BJ (cell line): ENCODE measurements around the gene ATP10A. TPM values are rescaled to one million over a fixed set of nuclear protein-coding genes. Genes with fewer than 3 reads are reported as not detected.

Source experiments
- CTCF ChIA-PET: fragments of 350-600 bp; formaldehyde crosslinking; extraction: SDS; loops from one replicate; lab custom pipeline; 2021; ENCODE audit warnings: antibody characterized with exemption, inconsistent platforms; lab: Yijun Ruan, JAX
- POLR2A ChIA-PET: fragments of 300-600 bp; sonication (Branson Sonifier 250); formaldehyde crosslinking; extraction: SDS; loops from one replicate; lab custom pipeline; 2021; ENCODE audit warnings: antibody characterized with exemption; lab: Charles Lee
- DNase-seq: peaks from one replicate; pipeline ENCODE4 v3.0.0-alpha.2; 2011; ENCODE audit warnings: low read depth
- H3K27me3 ChIP-seq: 2 replicates; pipeline ENCODE4 v1.6.0; 2011; ENCODE audit warnings: low read length; ENCODE audit not compliant: control insufficient read depth, insufficient read depth
- H3K36me3 ChIP-seq: 2 replicates; pipeline ENCODE4 v1.5.1; 2011; ENCODE audit warnings: low read length; ENCODE audit not compliant: control insufficient read depth, insufficient read depth
- H3K4me3 ChIP-seq: 2 replicates; pipeline ENCODE4 v1.5.1; 2011; ENCODE audit warnings: low read depth, mild to moderate bottlenecking, control low read depth, low read length
- polyA plus RNA-seq: library from polyadenylated mRNA; depleted of rRNA; stranded (reverse); fragments of >200 nt; gene quantifications from 2 replicates; pipeline ENCODE4 v1.2.3, GENCODE V29; 2011
- TF ChIP-seq, protein P1 (sequence below): IDR thresholded peaks from 2 replicates; pipeline ENCODE4 v1.5.1; 2011; ENCODE audit warnings: low read depth, mild to moderate bottlenecking, control low read depth, inconsistent platforms, low read length, moderate library complexity; ENCODE audit not compliant: insufficient read depth

The ATP10A gene
- polyA plus RNA-seq, 1 experiment: 28.0 TPM

DNA sequence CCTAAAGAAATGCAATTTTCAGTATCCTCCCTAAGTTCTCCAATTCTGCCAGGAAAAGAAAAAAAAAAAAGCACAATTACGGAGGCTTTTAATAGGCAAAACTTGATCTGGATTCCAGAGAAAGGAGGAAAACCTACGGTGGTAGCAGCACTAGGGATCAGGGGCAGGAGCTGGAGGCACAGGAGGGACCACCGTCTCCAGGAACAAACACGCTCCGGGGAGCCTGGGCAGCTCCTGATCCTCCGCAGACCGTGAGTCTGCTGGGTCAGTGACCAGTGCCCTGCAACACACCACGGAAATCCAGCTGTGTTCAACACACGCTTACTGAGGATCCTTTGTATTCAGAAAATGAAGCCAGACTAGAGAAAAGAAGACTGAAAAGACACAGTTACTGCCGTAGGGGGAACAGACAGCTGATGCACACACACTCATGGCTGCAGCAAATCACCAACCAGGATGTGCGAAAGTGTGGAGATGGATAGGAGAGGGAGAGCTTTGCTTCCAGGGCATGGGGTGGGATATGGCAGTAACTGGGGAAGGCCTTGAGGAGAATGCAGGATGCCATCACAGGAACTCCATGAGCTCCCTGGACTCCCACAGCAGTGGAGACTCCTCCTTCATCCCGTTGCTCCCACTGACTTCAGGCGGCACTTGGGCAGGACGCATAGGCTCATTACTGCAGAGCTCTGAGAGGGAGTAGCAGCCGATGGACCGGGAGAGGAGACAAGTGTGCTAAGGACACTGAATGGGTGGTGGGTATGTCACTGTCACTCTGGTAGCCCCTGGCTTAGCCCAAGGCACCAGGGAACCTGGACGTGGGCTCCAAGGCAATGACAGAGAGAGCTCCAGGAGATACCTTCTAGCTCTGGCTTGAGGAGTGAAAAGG, 167.0 kb downstream of the ATP10A start:
- H3K27me3 ChIP-seq: no peaks in the 10 kb centered on the region
- no peak overlapping the region for H3K4me3 ChIP-seq
- TF ChIP-seq, protein P1, sequence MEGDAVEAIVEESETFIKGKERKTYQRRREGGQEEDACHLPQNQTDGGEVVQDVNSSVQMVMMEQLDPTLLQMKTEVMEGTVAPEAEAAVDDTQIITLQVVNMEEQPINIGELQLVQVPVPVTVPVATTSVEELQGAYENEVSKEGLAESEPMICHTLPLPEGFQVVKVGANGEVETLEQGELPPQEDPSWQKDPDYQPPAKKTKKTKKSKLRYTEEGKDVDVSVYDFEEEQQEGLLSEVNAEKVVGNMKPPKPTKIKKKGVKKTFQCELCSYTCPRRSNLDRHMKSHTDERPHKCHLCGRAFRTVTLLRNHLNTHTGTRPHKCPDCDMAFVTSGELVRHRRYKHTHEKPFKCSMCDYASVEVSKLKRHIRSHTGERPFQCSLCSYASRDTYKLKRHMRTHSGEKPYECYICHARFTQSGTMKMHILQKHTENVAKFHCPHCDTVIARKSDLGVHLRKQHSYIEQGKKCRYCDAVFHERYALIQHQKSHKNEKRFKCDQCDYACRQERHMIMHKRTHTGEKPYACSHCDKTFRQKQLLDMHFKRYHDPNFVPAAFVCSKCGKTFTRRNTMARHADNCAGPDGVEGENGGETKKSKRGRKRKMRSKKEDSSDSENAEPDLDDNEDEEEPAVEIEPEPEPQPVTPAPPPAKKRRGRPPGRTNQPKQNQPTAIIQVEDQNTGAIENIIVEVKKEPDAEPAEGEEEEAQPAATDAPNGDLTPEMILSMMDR: no peak
- POLR2A ChIA-PET: no interaction called here
- CTCF ChIA-PET: interaction anchor here (1.6 to 2.6 kb wide), 3 partner anchors 14 to 242 kb away, joined by 4 to 17 read pairs (median 7); no protein-coding TSS in a partner anchor
- peaks cover 10% of the 10 kb centered on the region for H3K36me3 ChIP-seq
- no peak for DNase-seq

DNA sequence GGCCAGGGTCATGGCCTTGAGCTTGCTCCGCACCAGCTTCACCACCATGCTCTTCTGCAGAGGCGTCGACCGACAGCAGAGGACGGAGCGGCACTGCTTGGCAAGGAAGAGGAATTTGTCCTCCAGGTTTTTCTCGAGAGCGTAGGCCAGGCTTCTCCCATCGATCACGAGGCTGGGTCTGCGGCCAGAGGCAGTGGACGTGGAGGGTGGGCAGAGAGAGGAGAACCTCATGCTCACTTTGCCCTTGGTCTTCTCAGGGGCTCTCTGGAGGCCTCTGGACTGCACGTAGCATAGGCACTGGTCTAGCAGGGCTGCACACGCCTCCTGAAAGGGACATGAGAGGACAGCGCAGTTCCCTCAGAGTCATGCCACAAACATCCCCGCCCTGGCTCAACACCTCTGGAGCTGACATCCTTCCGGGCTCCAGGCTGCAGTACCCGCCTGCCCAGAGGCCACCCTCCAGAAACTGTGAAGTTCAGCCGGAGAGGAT, 168.3 kb downstream of the ATP10A start:
- POLR2A ChIA-PET: no interaction called here

DNA sequence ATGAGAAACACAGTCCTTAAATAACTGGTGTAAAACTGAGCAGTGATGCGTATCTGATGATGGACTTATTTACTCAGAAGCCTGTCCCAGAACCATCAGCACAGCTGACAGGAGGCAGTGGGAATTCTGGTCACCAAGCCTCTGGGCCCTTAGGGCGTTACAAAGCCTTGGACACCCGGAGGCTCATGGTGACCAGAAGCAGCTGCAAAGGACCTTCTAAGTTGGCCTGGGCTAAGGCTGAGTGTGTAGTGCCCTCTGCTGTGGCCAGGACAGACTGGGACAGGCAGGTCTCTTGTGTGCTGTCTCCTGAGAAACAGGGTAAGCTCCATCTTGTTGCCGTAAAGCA, 168.9 kb downstream of the ATP10A start:
- H3K27me3 ChIP-seq: no peaks in the 10 kb centered on the region
- DNase-seq: no peak
- ChIA-PET POLR2A (no interaction called here), CTCF (interaction anchor here (0.9 to 1.8 kb wide), 3 partner anchors 13 to 255 kb away, joined by 4 to 8 read pairs (median 5); no protein-coding TSS in a partner anchor)
- no peak overlapping the region for H3K4me3 ChIP-seq
- TF ChIP-seq, protein P1: no peak
- H3K36me3 ChIP-seq: peaks cover 8% of the 10 kb centered on the region

More for the DNA sequence above, 168.3 kb downstream of the ATP10A start:
- TF ChIP-seq, protein P1: no peak
- DNase-seq: no peak
- Histone ChIP-seq H3K4me3 (no peak overlapping the region), H3K27me3 (no peaks in the 10 kb centered on the region), H3K36me3 (peaks cover 8% of the 10 kb centered on the region)
- CTCF ChIA-PET: interaction anchor here (0.9 to 1.8 kb wide), 3 partner anchors 13 to 254 kb away, joined by 4 to 8 read pairs (median 5); no protein-coding TSS in a partner anchor

DNA sequence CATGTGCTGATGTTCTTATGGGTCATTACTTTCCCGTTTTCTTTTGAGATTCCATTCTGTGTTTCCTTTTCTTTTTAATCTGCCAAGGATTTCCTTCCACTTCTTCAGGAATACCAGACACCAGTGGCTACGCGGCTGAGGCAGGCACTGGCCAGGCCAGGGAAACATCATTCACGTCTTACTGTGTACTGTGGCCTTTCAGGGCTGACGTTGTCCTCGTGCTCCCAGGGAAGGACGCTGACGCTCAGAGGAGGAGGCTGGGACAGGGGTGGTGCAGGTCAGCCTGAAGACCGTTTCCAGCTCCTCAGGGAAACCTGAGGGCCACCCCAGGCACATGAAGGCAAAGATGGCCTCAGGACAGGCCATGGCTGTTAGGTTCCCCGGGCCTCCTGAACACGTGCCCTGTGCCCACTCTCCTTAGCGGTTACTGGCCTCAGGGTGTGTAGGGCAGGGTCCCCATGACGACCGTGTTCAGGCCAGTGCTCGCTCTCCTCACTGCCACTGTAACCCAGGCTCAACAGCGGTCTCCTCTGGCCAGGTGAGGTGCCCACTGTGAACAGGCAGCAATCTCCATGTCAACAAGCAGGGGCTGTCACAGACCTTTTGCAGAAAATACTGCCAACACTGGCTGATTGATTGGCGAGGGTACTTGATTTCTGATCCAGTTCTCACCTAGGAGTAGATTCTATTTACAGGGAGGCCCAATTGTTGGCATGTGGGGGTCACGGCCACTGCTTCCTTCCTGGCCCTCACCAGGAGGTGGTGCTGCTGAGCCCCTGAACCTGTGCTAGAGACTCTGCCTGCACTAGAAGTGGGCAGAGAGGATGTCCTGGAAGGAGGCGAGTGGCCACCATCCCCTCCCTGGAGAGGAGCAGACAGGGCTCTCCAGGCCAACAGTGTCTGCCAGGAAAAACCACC, 169.5 kb downstream of the ATP10A start:
- H3K4me3 ChIP-seq: no peak overlapping the region
- no peak for DNase-seq
- POLR2A ChIA-PET: no interaction called here
- CTCF ChIA-PET: interaction anchor here (0.9 to 1.8 kb wide), 3 partner anchors 14 to 255 kb away, joined by 4 to 8 read pairs (median 5); no protein-coding TSS in a partner anchor
- peaks cover 8% of the 10 kb centered on the region for H3K36me3 ChIP-seq
- H3K27me3 ChIP-seq: no peaks in the 10 kb centered on the region
- TF ChIP-seq, protein P1: peak; percentile 83
